ENCODE measurements around the gene SCOC. TPM values are rescaled to one million over a fixed set of nuclear protein-coding genes. Genes with fewer than 3 reads are reported as not detected.

The SCOC gene
- total and polyA plus RNA-seq, 2 of the 4 experiments (the other 2 are of a cell fraction) = 12.9 to 33.2 TPM

DNA sequence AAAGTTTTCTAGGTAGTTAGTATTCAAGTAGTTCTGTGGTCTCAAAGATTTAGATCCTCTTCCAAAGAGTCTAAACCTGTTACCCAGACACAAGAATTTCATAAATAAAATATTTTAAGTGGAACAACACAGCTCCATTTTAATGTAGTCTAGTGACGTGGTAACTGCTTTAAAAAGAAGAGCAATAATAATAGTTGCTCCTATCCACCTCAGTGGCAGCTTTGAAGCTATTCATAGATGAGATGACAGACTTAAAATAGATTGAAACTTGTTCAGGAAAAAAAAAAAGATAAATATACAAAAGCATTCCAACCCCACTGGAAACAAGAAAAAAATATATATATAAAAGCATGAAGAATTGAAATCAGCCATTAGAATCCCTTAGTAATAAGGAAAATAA, 14.6 kb downstream of the SCOC start:
- Histone ChIP-seq H3K4me2 (ENCODE audit: low read depth, low read length) (no peak overlapping the region), H3K79me1 (ENCODE audit: low read depth in 1 of 2, low read length in 2 of 2) (no peaks in the 10 kb centered on the region), H3K23ac (ENCODE audit: low read depth, low read length) (no peak overlapping the region), H3K27me3 (ENCODE audit: control insufficient read depth, insufficient read depth, low read length) (no peaks in the 10 kb centered on the region), H4K8ac (ENCODE audit: low read depth in 2 of 2, low read length in 2 of 2) (no peak overlapping the region), H2BK20ac (ENCODE audit: low read depth, low read length) (no peak overlapping the region), H4K5ac (ENCODE audit: low read depth, low read length) (no peak overlapping the region), H3K4me1 (ENCODE audit: control insufficient read depth, insufficient read depth, low read length) (no peaks in the 10 kb centered on the region), H2BK120ac (ENCODE audit: low read depth, low read length) (no peak overlapping the region), H3K4me3 (ENCODE audit: insufficient read depth, low read depth, low read length) (no peak overlapping the region), H3K36me3 (ENCODE audit: control insufficient read depth, insufficient read depth, low read length) (0 out of 2 replicates have a peak, but pooled peaks cover under 1% of the 10 kb centered on the region), H3K14ac (replicated peaks; ENCODE audit: low read depth, low read length) (no peak overlapping the region), H2BK15ac (ENCODE audit: low read depth, low read length) (no peak overlapping the region), H3K9me1 (ENCODE audit: insufficient read depth, low read length) (no peaks in the 10 kb centered on the region), H4K91ac (ENCODE audit: insufficient read depth, low read depth, low read length) (no peak overlapping the region), H4K20me1 (ENCODE audit: insufficient read depth, low read length) (no peaks in the 10 kb centered on the region), H2AK5ac (ENCODE audit: low read depth, low read length) (no peak overlapping the region), H3K4ac (ENCODE audit: low read depth, low read length) (no peak overlapping the region), H2AK9ac (replicated peaks; ENCODE audit: low read depth, low read length, poor library complexity) (no peak overlapping the region), H3K9me3 (ENCODE audit: control insufficient read depth, insufficient read depth, low read length) (no peaks in the 10 kb centered on the region), H2AFZ (replicated peaks; ENCODE audit: low read length, poor library complexity) (no peak overlapping the region), H3K27ac (ENCODE audit: insufficient read depth, low read length) (no peak overlapping the region), H3K9ac (ENCODE audit: low read depth, low read length) (no peak overlapping the region), H3K18ac (ENCODE audit: low read depth, low read length) (no peak overlapping the region), H3K56ac (ENCODE audit: extremely low read depth, insufficient read depth, low read length) (no peak overlapping the region), H2BK5ac (ENCODE audit: low read depth, low read length, poor library complexity, severe bottlenecking) (no peak overlapping the region)
- BruUV-seq (replicated peaks) = no TSS peak
- ChIA-PET CTCF (interaction anchor here (0.7 kb wide), 1 partner anchor 12 kb away, joined by 3 read pairs; no protein-coding TSS in a partner anchor), POLR2A (ENCODE audit: unreplicated experiment) (interaction anchor here (0.6 kb wide), 1 partner anchor 137 kb away, joined by 3 read pairs; no protein-coding TSS in a partner anchor)
- WGBS, 2 experiments (ENCODE audit: extremely low coverage in 2 of 2, insufficient read length in 1 of 2) = no CpG with 5 or more reads among the region's 1 CpG
- TF ChIP-seq RAD21 (IDR thresholded peaks at IDR 0.05; ENCODE audit: low read length) = no peak
- TF ChIP-seq, protein P1, sequence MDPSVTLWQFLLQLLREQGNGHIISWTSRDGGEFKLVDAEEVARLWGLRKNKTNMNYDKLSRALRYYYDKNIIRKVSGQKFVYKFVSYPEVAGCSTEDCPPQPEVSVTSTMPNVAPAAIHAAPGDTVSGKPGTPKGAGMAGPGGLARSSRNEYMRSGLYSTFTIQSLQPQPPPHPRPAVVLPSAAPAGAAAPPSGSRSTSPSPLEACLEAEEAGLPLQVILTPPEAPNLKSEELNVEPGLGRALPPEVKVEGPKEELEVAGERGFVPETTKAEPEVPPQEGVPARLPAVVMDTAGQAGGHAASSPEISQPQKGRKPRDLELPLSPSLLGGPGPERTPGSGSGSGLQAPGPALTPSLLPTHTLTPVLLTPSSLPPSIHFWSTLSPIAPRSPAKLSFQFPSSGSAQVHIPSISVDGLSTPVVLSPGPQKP (IDR thresholded peaks at IDR 0.05; ENCODE audit: borderline replicate concordance, low read depth, low read length) = no peak
- no peak for TF ChIP-seq BHLHE40 (IDR thresholded peaks at IDR 0.05; ENCODE audit: low read depth, low read length)
- TF ChIP-seq CHD1 (IDR thresholded peaks at IDR 0.05; ENCODE audit: low read depth, low read length) = no peak
- no peak for TF ChIP-seq MAZ (IDR thresholded peaks at IDR 0.05; ENCODE audit: borderline replicate concordance, low read depth, low read length)
- TF ChIP-seq FOS (IDR thresholded peaks at IDR 0.05; ENCODE audit: low read depth, low read length) = no peak
- TF ChIP-seq POLR2A (IDR thresholded peaks at IDR 0.05; ENCODE audit: low read depth, low read length) = no peak
- TF ChIP-seq RFX5 (IDR thresholded peaks at IDR 0.05; ENCODE audit: low read depth, low read length) = no peak
- TF ChIP-seq CTCF (conservative IDR thresholded peaks at IDR 0.05; ENCODE audit: low read depth, low read length) = no peak
- TF ChIP-seq, protein P2, sequence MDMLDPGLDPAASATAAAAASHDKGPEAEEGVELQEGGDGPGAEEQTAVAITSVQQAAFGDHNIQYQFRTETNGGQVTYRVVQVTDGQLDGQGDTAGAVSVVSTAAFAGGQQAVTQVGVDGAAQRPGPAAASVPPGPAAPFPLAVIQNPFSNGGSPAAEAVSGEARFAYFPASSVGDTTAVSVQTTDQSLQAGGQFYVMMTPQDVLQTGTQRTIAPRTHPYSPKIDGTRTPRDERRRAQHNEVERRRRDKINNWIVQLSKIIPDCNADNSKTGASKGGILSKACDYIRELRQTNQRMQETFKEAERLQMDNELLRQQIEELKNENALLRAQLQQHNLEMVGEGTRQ (IDR thresholded peaks at IDR 0.05; ENCODE audit: low read depth, low read length) = no peak
- no peak for TF ChIP-seq NFE2L2 (IDR thresholded peaks at IDR 0.05; ENCODE audit: low read depth, low read length)
- TF ChIP-seq SMC3 (IDR thresholded peaks at IDR 0.05; ENCODE audit: low read depth, low read length) = no peak
- no peak for TF ChIP-seq MAFK (IDR thresholded peaks at IDR 0.05; ENCODE audit: low read depth, low read length)
- no peak for TF ChIP-seq RCOR1 (IDR thresholded peaks at IDR 0.05; ENCODE audit: insufficient replicate concordance, low read length)
- no peak for TF ChIP-seq CEBPB (IDR thresholded peaks at IDR 0.05; ENCODE audit: low read depth, low read length)
- TF ChIP-seq MXI1 (IDR thresholded peaks at IDR 0.05; ENCODE audit: borderline replicate concordance, low read depth, low read length) = no peak
- DNase-seq = no peak
- in situ Hi-C loops (cut with MboI; ENCODE audit: low sequenced_read_pairs) (no loop called here), intact Hi-C loops (cut with micrococcal nuclease) (no loop called here), dilution Hi-C loops (cut with HindIII; ENCODE audit: low sequenced_read_pairs, unreplicated experiment) (no loop called here)
- ATAC-seq (ENCODE audit: low read depth) = no peak
